OCI-LY3 (cell line): ENCODE data around the gene SPIRE1.

Experiments
- CTCF ChIP-seq: fragments of 200-600, 300-600 bp; sonication (generic); IDR thresholded peaks from 2 replicates; pipeline ENCODE4 v1.5.1; 2014; ENCODE audit warnings: antibody characterized with exemption, low read length, low read depth
- EZH2phosphoT487 ChIP-seq: fragments of 200-600 bp; shearing (Covaris generic); IDR thresholded peaks from 2 replicates; pipeline ENCODE4 v1.6.1; 2018; ENCODE audit warnings: antibody characterized with exemption, mixed run types, low read depth

- no peak for TF ChIP-seq CTCF
- no peak for TF ChIP-seq EZH2phosphoT487
Measured at GRCh38 chr18:12458771-12459170, 199.1 kb downstream of the SPIRE1 start.
